GM18502 (cell line): Measurements from ENCODE around the gene KIF25.
"Not testable (repeated sequence)": the region's sequence is repeated elsewhere in the genome, so short reads cannot be mapped to it uniquely, and the experiment has no call there.

Experiments
- ATAC-seq: cut with Tn5 transposase; IDR thresholded peaks from one replicate; pipeline ENCODE4 v1.9.1; 2021; ENCODE audit warnings: mild to moderate bottlenecking; ENCODE audit not compliant: unreplicated experiment, poor library complexity

KIF25 gene

DNA sequence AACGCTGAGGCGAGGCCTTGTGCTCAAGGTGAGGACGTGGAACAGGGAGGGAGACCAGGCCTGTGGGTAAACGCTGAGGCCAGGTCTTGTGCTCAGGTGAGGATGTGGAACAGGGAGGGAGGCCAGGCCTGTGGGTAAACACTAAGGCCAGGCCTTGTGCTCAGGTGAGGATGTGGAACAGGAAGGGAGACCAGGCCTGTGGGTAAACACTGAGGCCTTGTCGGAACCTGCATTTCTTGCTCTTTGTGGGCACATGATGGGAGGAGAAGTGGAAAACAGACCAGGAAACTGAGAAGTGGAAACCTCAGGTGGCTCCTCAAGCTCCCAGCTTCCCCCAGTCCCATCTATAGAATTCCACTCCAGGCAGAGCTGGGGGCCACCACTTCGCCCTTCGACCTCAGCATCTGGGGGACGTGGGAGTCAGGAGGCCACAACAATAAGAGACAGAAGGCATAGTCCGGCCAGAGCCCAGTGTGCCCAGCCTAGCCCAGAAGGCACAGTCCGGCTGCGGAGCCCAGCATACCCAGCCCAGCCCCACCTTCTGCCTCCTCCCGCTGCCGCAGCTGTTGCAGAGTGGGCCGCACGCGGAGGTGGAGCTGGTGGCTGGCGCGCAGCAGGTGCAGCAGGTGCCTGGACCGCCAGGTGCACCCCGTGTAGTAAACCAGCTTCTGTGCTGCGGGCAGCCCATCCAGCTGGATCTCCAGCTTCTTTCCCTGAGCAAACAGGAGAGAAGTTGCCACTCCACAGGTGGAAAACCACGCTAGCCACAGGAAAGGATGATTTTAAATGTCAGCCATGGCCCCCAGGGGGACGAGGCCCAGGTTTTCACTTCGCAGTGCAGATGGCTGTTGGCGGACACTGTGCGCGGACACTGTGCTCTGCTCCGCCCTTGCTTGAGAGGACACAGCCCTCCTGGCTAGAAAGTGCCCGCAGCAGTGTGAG lies 64.1 kb downstream of the KIF25 start:
- ATAC-seq = no peak

DNA sequence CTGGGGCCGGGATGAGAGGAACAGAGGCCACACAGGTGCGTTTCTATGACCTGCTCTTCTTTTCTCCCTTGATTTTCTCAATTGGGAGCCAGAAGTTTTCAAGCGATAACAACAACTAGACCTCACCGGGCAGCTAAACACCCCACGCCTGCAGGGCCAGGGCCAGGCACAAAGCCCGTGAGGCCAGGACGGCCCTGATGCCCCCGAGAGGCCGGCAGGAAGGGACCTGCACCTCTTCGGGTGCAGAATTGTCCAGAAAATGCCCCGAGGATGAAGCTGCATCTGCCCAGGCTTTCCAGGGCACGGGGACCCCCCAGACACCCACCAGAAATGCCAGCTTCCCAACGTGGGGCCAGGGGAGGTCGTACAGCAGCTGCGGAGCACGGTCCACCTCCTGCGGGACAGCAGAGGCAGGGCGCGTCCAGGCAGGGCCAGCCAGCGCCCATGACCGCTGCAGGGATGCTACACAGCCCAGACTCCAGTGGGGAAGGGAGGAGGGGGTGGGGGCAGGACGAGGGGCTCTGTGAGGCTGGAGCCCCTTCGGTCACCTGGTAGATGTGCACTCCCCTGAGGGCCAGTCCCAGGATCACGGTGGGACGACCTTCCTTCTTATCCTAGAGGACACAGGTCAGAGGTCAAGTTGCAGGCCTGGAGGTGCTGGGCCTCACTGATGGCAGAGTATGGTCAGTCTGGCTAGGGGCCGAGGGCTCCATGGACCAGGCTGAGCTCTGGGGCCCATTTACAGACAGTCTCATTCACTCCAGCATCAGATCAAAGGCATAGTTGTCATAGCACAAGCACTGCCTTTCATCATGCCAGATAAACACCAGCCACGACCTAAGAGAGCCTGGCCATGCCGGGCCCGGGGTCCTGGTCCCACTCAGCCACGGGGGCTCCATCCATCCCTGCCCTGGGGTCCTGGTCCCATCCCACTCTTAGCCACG lies 65.1 kb downstream of the KIF25 start:
- ATAC-seq = no peak

DNA sequence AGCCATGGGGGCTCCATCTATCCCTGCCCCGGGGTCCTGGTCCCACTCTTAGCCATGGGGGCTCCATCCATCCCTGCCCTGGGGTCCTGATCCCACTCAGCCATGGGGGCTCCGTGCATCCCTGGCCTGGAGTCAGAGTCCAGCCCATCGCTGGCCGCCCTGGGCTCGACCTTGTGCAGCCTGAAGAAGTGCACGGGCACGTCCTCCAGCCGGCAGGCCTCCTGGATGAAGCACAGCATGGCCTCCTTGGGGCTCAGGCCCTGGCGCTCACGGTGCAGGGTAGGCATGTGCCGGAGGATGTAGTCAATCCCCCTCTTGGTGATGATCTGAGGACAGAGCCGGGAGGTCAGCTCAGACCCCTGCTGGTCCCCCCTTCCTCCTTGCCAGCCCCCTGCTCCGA lies 66.0 kb downstream of the KIF25 start:
- ATAC-seq = no peak

DNA sequence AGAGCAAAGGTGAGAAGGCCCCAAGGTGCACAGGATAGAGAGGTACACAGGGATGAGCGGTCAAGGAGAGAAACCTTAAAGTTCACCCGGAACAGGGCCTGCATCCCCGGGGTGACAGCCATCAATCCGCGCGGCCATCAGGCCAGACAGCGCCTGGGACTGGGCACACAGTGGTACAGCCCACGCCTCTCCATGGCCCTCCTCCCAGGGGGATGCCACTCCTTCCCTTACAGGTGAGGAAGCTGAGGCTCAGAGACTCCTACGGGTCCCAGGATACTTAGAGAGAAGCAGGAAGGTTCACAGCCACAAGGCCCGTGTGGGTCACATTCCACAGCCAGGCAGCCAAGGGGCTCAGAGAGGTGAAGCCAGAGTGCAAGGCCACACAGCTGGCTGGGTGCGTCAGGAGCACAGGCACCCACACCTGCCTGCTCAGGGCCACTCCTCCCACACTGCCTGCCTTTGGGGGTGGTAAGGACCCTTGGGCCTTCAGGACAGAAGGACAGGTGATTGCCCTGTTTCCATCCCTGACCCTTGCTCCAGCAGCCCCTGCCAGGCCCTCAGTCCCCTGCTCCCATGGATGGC lies 66.8 kb downstream of the KIF25 start:
- no peak for ATAC-seq

DNA sequence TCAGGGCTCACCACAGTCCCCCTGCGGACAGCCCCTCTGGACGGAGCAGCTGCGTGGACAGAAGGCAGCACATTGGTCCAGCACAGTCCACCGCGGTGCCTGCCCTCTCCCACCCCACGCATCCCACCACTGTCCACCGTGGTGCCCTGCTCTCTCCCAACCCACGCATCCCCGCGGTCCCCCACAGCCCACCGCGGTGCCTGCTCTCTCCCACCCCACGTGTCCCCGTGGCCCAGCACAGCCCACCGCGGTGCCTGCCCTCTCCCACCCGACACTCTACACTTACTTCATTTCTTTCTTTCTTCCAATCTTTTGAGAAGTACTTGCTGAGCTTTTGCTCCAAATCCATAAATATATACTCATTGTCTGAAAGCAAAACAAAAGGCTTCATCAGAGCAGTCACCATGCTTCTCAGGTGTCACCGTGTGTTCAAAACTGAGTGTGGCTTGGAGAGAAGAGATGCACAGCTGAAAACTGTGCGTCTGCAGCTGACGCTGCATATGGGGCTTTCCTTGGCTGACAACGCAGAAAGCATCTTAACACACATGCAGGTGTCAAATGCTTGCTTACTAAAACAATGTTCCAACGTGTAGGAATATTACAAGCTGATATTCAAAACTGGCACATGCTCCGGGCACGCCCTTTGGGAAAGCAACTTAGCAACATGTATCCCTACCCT lies 69.7 kb downstream of the KIF25 start:
- ATAC-seq = no peak

DNA sequence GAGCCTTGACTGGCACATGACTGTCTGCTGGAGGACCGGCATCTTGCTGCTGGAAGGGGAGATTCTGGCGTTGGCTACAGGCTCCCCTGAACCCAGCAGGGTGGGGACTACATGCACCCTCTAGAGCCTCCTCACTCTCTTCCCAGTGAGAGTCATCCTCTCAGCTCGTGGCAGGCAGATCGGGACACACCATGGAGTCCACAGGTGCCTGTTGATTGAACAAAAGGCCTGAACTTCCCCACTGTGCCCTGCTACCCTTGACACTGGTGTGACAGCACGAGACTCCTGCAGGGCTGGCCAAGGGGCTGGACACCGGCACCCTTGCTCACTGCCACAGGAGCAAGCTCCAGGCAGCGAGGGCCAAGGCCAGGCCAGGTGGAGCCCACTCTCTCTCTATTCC lies 73.3 kb downstream of the KIF25 start:
- no peak for ATAC-seq

DNA sequence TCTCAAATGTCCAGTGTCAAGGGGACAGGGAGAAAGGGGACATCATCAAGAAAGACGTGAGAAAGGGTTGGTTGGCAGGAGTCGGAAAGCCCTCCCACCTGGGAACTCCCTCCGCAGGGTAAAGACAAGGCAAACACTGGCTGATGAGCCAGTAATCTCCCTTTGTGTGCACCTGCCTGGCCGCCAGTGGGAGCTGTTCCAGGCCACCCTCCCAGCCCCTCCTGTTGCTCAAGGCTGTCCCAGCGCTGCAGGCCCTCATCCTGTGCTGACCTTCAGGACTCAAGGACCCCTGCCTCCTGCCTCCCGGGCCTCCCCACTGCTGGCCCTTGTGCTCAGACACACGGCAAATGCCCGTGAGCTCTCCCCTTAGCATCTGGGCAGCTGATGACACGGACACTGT lies 74.1 kb downstream of the KIF25 start:
- ATAC-seq = no peak

DNA sequence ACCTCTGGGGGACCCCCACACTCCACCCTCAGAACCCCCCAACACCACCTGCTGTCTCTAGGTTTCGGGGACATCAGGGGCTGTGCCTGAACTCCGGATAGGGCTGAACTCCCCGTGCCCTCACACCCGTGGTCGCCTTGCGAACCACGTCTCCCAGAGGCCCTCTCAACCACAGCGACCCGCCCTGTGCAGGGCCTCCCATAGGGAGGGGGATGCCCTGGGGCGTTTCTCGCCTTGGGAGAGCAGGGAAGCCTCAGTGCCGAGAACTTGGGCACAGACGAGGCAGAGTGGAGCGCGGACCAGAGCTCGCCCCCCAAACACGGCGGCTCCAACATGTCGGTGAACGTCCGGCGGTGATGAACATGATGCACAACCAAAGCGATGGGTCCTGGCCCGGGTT lies 74.8 kb downstream of the KIF25 start:
- ATAC-seq = no peak

DNA sequence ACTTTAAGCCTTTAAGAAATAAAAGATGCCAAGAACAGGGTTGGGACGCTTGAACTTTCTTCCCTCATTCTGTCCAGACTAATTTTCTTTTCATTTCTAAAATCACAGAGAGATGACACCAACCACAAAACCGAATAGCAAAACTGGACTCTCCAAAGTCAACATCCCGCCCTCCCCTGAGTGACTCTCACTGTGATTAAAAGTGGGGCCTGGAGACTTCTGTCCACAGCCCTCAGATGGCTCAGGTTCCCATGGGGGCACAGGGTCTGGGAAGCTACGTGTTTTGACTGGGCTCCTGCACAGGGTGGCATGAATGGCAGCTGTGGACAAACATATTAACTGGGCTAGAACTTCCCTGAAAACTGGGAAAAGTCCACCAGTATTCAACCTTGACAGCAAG lies 75.3 kb downstream of the KIF25 start:
- no peak for ATAC-seq

DNA sequence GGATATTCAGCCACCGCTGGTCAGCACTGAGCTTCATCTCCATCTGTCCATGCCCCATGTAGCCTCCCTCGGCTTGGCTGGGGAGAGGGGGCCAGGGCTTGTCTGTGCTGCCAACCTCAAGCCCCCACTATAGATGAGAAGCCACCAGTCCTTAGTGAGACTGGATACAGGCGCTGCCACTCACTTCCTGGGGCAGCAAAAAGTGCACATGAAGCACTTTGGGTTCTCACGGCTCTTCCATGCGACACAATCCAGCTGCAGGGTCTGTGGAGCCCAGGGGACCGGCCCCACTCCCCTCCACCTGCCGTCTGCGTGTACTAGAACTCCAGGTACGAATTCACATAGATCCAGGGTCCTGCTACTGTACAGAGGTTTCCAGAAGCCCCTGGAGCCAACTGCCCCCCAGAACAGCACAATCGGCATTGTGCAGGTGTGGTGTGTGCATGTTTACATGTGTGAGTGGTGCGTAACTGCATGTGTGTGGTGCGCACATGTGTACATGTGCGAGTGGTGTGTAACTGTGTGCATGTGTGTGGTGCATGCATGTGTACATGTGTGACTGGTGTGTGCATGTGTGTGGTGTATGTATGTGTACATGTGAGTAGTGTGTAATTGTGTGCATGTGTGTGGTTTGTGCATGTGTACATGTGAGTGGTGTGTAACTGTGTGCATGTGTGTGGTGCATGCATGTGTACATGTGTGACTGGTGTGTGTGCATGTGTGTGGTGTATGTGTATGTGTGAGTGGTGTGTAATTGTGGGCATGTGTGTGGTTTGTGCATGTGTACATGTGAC lies 76.7 kb downstream of the KIF25 start:
- no peak for ATAC-seq

DNA sequence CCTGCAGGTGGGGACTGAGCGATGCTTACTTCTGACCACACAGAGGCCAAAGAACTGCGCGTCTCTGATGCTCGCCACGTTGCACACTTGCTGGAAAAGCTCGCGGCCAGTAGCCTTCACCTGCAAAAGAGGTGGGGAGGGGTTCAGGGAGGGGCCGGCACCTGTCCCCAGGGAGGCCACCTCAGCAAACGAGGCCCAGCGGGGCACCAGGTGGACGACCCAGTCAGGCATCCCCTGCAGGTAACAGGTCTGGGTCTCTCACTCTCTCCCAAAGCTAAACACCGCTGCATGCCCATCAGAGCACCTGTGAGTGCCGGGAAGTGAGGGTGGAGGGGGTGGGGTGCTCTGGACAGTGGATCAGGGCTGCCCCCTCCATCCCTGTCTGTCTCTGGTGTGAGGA lies 77.7 kb downstream of the KIF25 start:
- no peak for ATAC-seq

DNA sequence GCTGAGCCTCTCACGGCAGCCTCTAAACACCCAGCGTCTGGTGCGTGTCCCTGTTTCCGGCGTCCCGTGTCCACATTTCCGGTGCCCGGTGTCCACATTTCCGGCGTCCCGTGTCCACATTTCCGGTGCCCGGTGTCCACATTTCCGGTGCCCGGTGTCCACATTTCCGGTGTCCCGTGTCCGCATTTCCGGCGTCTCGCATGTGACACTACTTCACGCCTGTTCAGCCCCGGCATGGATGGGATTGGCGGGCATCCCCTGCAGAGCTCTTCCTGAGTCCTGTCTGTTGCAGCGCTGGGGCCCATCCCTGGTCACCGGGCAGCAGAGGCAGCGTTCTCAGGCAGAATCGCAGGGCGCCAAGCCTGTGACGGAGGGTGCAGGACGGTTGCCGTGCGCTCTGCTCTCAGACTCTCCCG lies 78.3 kb downstream of the KIF25 start:
- no peak for ATAC-seq

DNA sequence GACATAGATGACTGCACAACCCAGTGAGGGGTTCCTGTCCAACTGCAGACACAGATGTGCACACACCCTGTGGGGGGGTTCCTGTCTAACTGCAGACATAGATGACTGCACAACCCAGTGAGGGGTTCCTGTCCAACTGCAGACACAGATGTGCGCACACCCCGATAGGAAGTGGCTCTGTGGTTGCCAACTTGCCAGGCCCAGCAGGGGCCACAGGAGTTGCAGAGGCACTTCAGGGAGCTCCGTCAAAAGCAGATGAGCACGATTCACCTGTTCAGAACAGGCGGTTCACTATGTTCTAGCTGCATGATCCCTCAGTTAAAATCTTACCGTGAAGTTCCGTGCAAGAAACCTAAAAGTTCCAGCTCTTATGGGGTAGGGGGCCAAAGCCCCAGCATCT lies 79.9 kb downstream of the KIF25 start:
- not testable (repeated sequence) for ATAC-seq

DNA sequence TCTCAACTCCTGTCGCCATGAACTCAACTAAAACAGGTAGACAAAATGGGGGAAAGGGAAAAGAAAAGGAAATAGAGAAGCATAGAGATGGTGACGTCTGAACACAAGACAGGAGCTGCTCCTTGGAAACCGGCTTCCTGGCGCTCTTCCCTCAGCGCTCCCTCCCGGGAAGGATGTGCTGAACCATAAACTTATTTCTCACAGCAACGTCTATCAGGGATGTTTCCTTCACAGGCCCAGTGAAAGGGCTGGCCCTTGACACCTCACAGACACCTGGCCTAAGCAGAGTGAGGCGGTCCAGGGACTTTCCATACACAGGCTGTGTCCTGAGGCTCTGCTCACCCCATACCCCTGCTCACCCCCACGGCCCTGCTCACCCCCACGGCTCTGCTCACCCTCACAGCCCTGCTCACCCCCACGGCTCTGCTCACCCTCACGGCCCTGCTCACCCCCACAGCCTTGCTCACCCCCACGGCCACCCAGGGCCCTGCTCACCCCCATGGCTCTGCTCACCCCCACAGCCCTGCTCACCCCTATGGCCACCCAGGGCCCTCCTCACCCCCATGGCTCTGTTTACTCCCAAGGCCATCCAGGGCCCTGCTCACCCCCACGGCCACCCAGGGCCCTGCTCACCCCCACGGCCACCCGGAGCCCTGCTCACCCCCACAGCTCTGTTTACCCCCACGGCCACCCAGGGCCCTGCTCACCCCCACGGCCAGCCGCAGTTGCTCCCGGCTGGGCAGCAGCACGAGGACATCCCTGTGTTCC lies 80.9 kb downstream of the KIF25 start:
- ATAC-seq = no peak

DNA sequence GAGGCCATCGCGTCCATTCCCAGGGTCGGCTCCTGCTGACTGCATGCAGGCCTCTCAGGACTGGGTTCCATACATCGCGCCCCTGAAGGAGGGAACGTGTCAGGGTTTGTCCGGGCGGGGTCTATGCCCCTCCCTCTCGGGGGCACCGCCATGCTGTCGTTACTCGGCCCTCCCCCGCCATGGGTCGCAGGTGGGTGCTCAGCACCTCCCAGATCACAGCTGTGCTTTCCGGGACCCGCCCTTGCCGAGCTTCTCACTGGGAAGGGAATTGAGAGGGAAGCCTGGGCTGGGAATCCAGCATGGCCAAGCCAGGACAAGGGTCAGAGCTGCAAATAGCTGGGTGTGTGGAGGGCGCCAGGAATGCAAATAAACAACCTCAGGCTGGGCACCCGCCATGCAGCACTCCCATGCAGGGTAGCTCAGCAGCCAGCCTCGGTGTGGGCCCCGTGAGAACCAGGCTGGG lies 81.5 kb downstream of the KIF25 start, which contains the start of gene FRMD1:
Gene FRMD1 (minus strand): TSS at position 270 of the 463 bp plus-strand sequence. CDS start 118 bp downstream, at position 152.
- no peak for ATAC-seq

DNA sequence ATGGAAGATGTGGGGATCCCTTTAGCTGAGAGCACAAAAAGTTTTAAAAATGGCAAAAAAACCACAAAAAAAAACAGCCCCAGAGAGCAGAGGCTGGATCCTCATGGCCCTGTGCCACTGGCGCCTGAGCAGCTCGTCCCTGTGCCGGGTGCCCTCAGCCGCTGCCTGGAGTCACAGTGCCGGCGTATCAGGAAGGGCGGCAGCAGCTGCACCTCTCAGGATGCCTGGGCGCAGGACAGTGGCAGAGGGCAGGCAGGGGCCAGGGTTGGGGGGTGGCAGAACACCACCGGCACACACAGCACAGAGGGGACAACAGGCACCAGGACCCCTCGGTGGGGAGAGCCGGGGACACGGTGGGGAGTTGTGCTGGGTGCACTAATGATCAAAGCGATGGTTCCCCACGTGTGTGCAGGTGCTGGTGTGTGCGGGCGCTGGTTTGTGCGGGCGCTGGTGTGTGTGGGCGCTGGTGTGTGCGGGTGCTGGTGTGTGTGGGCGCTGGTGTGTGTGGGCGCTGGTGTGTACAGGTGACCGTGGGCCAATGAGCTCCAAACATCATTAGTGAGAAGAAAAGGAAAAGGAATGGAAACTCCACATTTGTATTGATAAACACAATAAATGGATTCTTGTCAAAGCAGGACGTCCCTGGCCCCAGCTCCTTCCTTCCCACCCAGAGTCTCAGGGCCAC lies 83.1 kb downstream of the KIF25 start:
- ATAC-seq = no peak

DNA sequence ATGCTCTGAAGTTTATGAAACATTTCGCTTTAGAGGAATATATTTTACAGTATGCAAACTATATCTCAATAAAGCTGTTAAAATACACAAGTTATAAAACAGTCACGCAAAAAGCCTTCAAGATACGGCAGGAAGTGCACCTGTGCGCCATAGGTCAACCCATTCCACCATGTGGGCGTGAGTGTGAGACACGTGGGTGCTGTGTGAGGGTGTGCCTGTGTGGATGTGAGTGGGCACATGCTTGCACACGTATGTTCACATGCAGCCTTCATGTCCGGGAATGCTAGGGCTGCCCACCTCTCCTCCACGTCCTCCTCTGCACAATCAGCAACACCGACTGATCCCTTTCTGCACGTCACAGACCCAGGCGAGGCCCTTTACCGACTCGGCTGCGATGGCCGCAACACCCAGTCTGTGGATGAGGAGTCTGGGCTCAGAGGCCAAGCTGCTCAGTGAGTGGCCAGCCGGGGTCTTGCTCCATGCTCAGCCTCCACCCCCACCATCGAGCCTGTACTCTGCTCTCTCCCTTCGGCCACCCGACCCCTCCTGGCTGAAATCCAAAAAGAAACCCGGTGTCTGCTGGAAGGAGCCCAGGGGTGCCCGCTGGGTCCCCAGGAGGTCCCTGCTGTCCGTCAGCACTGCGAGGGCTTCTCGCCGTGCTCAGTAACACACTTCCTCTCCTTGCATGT lies 84.5 kb downstream of the KIF25 start:
- no peak for ATAC-seq
